Pancreas (tissue), 10 donors: ENCODE measurements around the gene SNRNP25. TPM values are rescaled to one million over a fixed set of nuclear protein-coding genes. Genes with fewer than 3 reads are reported as not detected.
"Not testable (repeated sequence)": the region's sequence is repeated elsewhere in the genome, so short reads cannot be mapped to it uniquely, and the experiment has no call there.

Source experiments
- ATAC-seq, 4 donors: fragments of 200-7000 bp; cut with Tn5 transposase; one replicate each; pipeline versions ENCODE4 v1.8.0 to v1.9.1; 2020; ENCODE audit warnings: mild to moderate bottlenecking in 4 of 4, moderate library complexity in 4 of 4
- DNase-seq, 6 donors: peaks; one replicate each; pipeline ENCODE4 v3.0.0-alpha.2; 2020
- FAIRE-seq: peaks from 2 replicates; lab custom pipeline; 2012; peaks lifted over from hg19 to GRCh38; lab: Jason Lieb, UNC
- H3K27ac ChIP-seq, 4 donors: fragments of 200-600 bp; sonication (generic); 1 replicate in 3 of 4; 2 replicates in 1 of 4; pipeline versions ENCODE4 v1.5.0 to v1.8.0; 2020
- H3K27me3 ChIP-seq, 4 donors: fragments of 200-600 bp; one replicate each; pipeline ENCODE4 v1.8.0; 2021
- H3K36me3 ChIP-seq, 3 donors: fragments of 200-600 bp; sonication (generic) in 1 of 3; one replicate each; pipeline versions ENCODE4 v1.5.0 to v1.8.0; 2020 to 2021
- H3K4me1 ChIP-seq, 3 donors: fragments of 200-600 bp; one replicate each; pipeline ENCODE4 v1.8.0; 2021
- H3K4me3 ChIP-seq, 4 donors: fragments of 200-600 bp; sonication (generic) in 2 of 4; one replicate each; pipeline versions ENCODE4 v1.5.0 to v1.8.0; 2020 to 2021
- H3K9me3 ChIP-seq, 4 donors: fragments of 200-600 bp; one replicate each; pipeline ENCODE4 v1.8.0; 2021
- CTCF ChIP-seq, 4 donors: fragments of 200-600 bp; sonication (generic) in 3 of 4; IDR thresholded peaks; one replicate each; pipeline versions ENCODE4 v1.5.0 to v1.8.0; 2021; ENCODE audit warnings: antibody characterized with exemption in 4 of 4
- WGBS, 2 donors: extraction: QIAGEN DNeasy Blood & Tissue Kit; methylation state at CpG; one replicate each; pipeline ENCODE4 v1.1.7; 2013; 5-methylcytosine and 5-hydroxymethylcytosine counted together
- intact Hi-C, 3 donors: fragments of 100-400 bp; cut with DNase I; formaldehyde crosslinking; loops; one replicate each; pipeline versions ENCODE4 v1.11.1 to v1.14.2; 2022
- polyA plus RNA-seq, 2 donors: library from polyadenylated mRNA; stranded (reverse); fragments of 200-250 nt; gene quantifications; one replicate each; pipeline ENCODE4 v1.2.3, GENCODE V29; 2013
- total RNA-seq, 6 donors: library from RNA; stranded (reverse); fragmentation: NEBNext Ultra II Directional in 4 of 6; extraction: Animal tissue kit (Norgen Biotek cat#: 25700) in 4 of 6; gene quantifications; one replicate each; pipeline versions ENCODE4 v1.2.1 to v1.2.4, GENCODE V29; 2021 to 2023
- donor health status: healthy with polysubstance abuse.
- donor health status: DM: no; HTN: no; CAD: no; lungs with moderate emphysema.
- donor health status: DM: no; HTN: no; CAD: no.
- donor health status: control.
- donor health status: control.
- donor health status: Bipolar disorder and iron deficiency.
- donor health status: DM: yes; HTN: yes; CAD: no.
- donor health status: DM: no; HTN: no; CAD: no.
- donor health status: DM: no; HTN: no; CAD: no.
- donor health status: DM: yes; HTN: yes; CAD: no.

The SNRNP25 gene
- total and polyA plus RNA-seq, 8 donors: 6.8 to 17.3 (median 8.6) TPM

GRCh38 chr16:36336-36984 is 17.2 kb upstream of the SNRNP25 start:
- TF ChIP-seq CTCF (IDR thresholded peaks at IDR 0.05): no peak
- Histone ChIP-seq H3K27ac (no peak overlapping the region), H3K4me3 (no peak overlapping the region), H3K27me3 (no peaks in the 10 kb centered on the region), H3K36me3 (no peaks in the 10 kb centered on the region), H3K9me3 (no peaks in the 10 kb centered on the region), H3K4me1 (no peaks in the 10 kb centered on the region)
- WGBS, 2 donors: 70 to 78% methylated on average over 15 of the region's 15 CpGs
- intact Hi-C loops: no loop called here
- no peak for FAIRE-seq
- no peak for DNase-seq
- no peak for ATAC-seq

DNA sequence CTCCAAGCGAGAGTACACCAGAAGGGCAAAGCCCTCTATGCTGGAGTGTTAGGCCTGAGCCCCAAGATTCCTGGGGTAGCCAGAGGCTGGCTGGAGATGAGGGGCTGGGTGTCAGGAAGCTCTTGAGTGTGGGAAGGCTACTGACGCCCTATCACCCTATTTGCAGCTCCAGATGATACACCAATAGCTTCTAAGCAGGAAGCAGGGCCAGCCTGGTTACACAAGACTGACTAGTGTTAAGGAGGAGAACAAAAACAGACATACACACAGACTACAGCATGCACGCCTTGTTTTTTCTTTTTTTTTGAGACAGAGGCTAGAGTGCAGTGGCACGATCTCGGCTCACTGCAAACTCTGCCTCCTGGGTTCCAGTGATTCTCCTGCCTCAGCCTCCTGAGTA is 16.1 kb upstream of the SNRNP25 start:
- H3K4me3 ChIP-seq: no peak overlapping the region
- no peaks in the 10 kb centered on the region for H3K27me3 ChIP-seq
- H3K36me3 ChIP-seq: no peaks in the 10 kb centered on the region
- DNase-seq: no peak
- intact Hi-C loops: no loop called here
- FAIRE-seq: no peak
- TF ChIP-seq CTCF (IDR thresholded peaks at IDR 0.05): no peak
- H3K9me3 ChIP-seq: no peaks in the 10 kb centered on the region
- 93 to 94% methylated on average over 5 of the region's 5 CpGs for WGBS, 2 donors
- ATAC-seq: no peak
- no peak overlapping the region for H3K27ac ChIP-seq
- no peaks in the 10 kb centered on the region for H3K4me1 ChIP-seq

DNA sequence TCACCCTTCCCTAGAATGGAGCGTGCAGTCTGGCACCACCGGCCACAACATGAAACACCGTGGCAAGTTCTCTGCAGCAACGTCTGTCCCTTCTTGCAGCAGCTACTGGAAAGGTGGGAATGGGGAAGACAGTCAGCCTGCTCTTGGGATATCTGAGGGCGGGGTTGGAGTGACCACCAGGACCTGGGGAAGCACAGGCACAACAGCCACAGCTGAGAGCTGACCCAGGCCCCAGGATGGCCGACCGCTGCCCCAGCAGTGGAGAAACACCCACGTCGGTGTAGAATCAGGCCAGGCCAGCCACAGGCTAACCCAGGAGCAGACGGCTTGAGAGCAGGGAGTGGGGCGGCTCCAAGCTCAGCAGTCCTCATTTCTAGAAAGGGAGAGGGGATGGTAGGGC is 15.4 kb upstream of the SNRNP25 start:
- H3K4me3 ChIP-seq, H3K36me3 ChIP-seq, H3K27me3 ChIP-seq, H3K27ac ChIP-seq, H3K4me1 ChIP-seq, FAIRE-seq, H3K9me3 ChIP-seq, ATAC-seq, intact Hi-C loops: not testable (repeated sequence)
- 93 to 95% methylated on average over 10 to 11 of the region's 11 CpGs for WGBS, 2 donors
- DNase-seq: peak in 1 of 6 donors; percentile 15

- Histone ChIP-seq H3K27me3 (no peaks in the 10 kb centered on the region), H3K27ac (no peak overlapping the region)
- DNase-seq: peak in 1 of 6 donors; percentile 20
These were observed 14.4 kb upstream of the SNRNP25 start for GRCh38 chr16:38941-39892.

More at GRCh38 chr16:38941-39892, 14.4 kb upstream of the SNRNP25 start:
- WGBS, 2 donors: 85 to 90% methylated on average over 13 of the region's 13 CpGs
- FAIRE-seq: no peak
- H3K4me3 ChIP-seq: no peak overlapping the region
- ATAC-seq: peak in 3 of 4 donors; percentile 71 to 75 (median 71)
- H3K4me1 ChIP-seq: no peaks in the 10 kb centered on the region
- intact Hi-C loops: no loop called here
- TF ChIP-seq CTCF (IDR thresholded peaks at IDR 0.05): no peak
- H3K9me3 ChIP-seq: no peaks in the 10 kb centered on the region
- no peaks in the 10 kb centered on the region for H3K36me3 ChIP-seq
